ENCODE results near the gene TNFRSF8.

DNA sequence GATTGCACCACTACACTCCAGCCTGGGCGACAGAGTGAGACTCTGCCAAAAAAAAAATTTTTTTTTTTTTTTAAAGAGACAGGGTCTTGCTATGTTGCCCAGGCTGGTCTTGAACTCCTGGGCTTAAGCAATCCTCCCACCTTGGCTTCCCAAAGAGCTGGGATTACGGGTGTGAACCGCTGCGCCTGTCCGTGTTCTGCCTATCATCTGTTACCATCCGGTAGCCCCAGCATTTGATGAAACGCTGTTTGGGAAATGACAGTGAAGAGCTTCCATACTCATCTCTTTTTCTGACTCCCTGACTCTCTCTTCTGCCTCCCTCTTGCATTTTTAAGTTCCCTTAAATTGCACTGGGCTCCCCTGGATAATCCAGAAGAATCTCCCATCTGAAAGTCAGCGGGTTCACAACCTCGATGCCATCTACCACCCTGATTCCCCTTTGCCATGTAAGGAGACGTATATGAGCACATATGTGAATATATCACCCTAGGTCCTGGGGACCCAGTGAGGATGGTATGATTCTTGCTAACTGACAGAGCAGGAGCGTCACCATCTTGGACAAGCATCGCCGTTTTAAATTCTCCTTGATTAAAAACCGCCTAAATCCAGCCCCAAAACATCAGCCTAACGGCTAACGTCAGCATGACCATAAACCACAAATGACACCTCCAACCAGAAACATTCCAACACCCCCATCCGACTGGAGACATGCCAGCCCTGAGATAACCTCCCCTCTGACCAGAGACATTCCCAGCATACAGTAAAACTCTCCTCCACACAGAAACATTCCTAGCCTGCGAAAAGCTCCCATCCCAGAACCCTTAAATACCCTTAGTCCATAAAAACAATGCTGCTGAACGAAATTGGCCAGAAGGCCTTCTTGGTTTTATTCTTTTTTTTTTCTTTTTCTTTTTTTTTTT is 12.4 kb downstream of the TNFRSF8 start:
- TF ChIP-seq, protein P1, sequence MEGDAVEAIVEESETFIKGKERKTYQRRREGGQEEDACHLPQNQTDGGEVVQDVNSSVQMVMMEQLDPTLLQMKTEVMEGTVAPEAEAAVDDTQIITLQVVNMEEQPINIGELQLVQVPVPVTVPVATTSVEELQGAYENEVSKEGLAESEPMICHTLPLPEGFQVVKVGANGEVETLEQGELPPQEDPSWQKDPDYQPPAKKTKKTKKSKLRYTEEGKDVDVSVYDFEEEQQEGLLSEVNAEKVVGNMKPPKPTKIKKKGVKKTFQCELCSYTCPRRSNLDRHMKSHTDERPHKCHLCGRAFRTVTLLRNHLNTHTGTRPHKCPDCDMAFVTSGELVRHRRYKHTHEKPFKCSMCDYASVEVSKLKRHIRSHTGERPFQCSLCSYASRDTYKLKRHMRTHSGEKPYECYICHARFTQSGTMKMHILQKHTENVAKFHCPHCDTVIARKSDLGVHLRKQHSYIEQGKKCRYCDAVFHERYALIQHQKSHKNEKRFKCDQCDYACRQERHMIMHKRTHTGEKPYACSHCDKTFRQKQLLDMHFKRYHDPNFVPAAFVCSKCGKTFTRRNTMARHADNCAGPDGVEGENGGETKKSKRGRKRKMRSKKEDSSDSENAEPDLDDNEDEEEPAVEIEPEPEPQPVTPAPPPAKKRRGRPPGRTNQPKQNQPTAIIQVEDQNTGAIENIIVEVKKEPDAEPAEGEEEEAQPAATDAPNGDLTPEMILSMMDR (IDR thresholded peaks at IDR 0.05), result no peak
- TF ChIP-seq POLR2A (IDR thresholded peaks at IDR 0.05), result no peak
- no peak for TF ChIP-seq EP300 (IDR thresholded peaks at IDR 0.05)
